ENCODE measurements around the gene ISL1. TPM values are rescaled to one million over a fixed set of nuclear protein-coding genes. Genes with fewer than 3 reads are reported as not detected.
A peak's percentile ranks its signal among the peaks of the same experiment; 100 is the strongest.

Gene ISL1
- total and polyA plus RNA-seq, 10 donors, result 0.04 to 0.27 (median 0.09) TPM; not detected in 7

DNA sequence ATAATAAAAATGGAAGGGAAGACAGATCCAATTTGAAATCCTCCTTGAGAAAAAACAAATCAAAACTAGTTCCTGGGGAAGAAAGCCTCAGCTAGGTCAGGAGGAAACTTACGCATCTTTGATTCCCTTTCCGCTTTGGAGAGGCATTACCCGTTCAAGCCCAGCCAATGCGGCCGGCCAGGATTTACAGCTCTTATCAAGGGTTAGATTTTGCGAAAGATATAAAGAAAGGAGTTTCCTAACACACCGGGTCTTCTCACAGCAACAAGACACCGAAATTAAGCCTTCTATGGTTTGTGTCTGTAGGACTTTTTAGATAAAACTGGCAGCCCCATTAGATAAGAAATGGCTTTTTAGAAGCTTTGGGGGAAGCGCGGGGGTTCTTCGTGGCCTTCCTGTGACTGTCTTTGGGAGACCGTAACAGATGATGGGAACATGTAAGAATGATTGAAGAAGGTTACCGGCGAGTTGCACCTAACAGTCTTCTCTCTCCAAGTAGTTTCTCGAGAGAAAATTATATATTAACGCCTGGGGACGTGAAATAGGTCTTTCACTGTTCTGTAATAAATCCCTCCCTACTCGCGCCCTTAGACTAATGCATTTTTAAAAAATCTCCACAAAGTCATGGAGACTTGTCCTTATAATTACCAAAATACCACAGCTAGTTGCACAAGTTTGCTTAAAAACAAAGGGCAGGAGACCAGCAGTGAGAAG, 1.3 kb upstream of the ISL1 start:
- H3K36me3 ChIP-seq, result no peaks in the 10 kb centered on the region
- intact Hi-C loops (cut with DNase I; ENCODE audit: low total_unique reads), result no loop called here
- H3K4me1 ChIP-seq, result peaks cover 3 to 39% (median 13%) of the 10 kb centered on the region in 6 donors
- peaks cover 0 to 100% (median 88%) of the 10 kb centered on the region in 7 donors for H3K27me3 ChIP-seq (replicated peaks in 1 of 7)
- TF ChIP-seq POLR2A (IDR thresholded peaks at IDR 0.05), result no peak
- no peak for TF ChIP-seq POLR2AphosphoS5 (IDR thresholded peaks at IDR 0.05)
- TF ChIP-seq, protein P1, sequence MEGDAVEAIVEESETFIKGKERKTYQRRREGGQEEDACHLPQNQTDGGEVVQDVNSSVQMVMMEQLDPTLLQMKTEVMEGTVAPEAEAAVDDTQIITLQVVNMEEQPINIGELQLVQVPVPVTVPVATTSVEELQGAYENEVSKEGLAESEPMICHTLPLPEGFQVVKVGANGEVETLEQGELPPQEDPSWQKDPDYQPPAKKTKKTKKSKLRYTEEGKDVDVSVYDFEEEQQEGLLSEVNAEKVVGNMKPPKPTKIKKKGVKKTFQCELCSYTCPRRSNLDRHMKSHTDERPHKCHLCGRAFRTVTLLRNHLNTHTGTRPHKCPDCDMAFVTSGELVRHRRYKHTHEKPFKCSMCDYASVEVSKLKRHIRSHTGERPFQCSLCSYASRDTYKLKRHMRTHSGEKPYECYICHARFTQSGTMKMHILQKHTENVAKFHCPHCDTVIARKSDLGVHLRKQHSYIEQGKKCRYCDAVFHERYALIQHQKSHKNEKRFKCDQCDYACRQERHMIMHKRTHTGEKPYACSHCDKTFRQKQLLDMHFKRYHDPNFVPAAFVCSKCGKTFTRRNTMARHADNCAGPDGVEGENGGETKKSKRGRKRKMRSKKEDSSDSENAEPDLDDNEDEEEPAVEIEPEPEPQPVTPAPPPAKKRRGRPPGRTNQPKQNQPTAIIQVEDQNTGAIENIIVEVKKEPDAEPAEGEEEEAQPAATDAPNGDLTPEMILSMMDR (IDR thresholded peaks at IDR 0.05 in 8 of 11, conservative IDR thresholded peaks at IDR 0.05 in 3 of 11), result no peak
- DNase-seq, result no peak
- 6 to 12% (median 6%) methylated on average over 19 of the region's 19 CpGs for WGBS, 5 donors
- peaks cover 0 to 12% (median 0%) of the 10 kb centered on the region in 8 donors for H3K9me3 ChIP-seq
- no peak overlapping the region for H3K27ac ChIP-seq
- H3K4me3 ChIP-seq, result peak overlapping the region in 3 of 8 donors; percentile 3 to 43 (median 29)

DNA sequence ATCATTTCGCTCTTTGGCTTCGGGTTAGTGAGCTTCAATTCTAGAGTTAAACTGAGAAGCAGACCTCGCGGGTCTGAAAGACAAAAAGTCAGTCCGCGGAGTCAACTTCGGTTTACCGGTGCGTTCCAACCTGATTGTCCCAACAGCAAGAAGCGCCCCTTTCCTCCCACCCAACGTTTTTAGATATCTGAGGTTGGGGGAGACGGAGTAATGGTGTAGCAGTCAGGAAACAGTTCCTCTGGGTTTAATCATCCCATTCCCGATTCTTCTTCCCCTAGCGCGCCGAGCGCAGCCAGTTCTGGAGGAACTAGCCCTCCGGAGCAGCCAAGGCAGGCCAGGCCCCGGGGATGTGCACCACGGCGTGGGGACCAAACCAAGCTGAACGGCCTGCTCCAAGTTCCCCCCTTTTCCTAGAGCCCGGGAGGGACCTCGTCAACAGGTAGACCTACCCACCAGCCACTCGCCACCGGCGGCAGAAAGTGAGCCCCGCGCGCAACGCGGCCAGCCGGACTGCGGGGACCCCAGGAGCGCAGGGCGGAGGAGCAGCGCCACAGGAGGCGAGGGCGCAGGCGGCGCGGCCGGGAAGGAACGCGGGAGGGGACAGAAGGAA, 622 bp upstream of the ISL1 start:
- Histone ChIP-seq H3K4me3 (peak overlapping the region in 7 of 8 donors; percentile 21 to 61 (median 28)), H3K27ac (no peak overlapping the region), H3K9me3 (peaks cover 0 to 8% (median 0%) of the 10 kb centered on the region in 8 donors), H3K27me3 (replicated peaks in 1 of 7) (peaks cover 0 to 100% (median 88%) of the 10 kb centered on the region in 7 donors), H3K4me1 (peaks cover 3 to 39% (median 13%) of the 10 kb centered on the region in 6 donors), H3K36me3 (no peaks in the 10 kb centered on the region)
- 3 to 22% (median 6%) methylated on average over 21 to 45 of the region's 45 CpGs for WGBS, 5 donors
- TF ChIP-seq POLR2AphosphoS5 (IDR thresholded peaks at IDR 0.05), result no peak
- TF ChIP-seq POLR2A (IDR thresholded peaks at IDR 0.05), result no peak
- TF ChIP-seq, protein P1 (IDR thresholded peaks at IDR 0.05 in 8 of 11, conservative IDR thresholded peaks at IDR 0.05 in 3 of 11), result no peak
- DNase-seq, result no peak
- intact Hi-C loops (cut with DNase I; ENCODE audit: low total_unique reads), result no loop called here

DNA sequence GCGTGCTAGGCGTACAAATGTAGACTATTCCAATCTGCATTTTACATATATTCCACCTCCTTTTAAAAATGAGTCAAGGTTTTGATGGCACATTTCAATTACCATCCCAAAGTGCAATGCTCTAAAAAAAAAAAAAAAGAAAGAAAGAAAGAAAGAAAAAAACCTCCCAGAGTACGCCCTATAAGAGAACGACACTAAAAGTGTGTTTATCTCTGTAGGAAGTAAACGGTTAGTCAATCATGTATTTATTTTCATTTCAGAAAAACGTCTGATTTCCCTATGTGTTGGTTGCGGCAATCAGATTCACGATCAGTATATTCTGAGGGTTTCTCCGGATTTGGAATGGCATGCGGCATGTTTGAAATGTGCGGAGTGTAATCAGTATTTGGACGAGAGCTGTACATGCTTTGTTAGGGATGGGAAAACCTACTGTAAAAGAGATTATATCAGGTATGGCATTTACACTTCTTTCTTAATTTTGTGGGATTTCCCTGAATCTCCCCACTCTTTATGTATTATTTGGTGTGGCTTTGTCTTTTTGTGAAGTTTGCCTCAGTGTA, 1.1 kb downstream of the ISL1 start:
- no peak for DNase-seq
- no peak for TF ChIP-seq POLR2A (IDR thresholded peaks at IDR 0.05)
- no peak for TF ChIP-seq POLR2AphosphoS5 (IDR thresholded peaks at IDR 0.05)
- TF ChIP-seq, protein P1 (IDR thresholded peaks at IDR 0.05 in 8 of 11, conservative IDR thresholded peaks at IDR 0.05 in 3 of 11), result no peak
- intact Hi-C loops (cut with DNase I; ENCODE audit: low total_unique reads), result no loop called here
- no peaks in the 10 kb centered on the region for H3K36me3 ChIP-seq
- peaks cover 0 to 100% (median 87%) of the 10 kb centered on the region in 7 donors for H3K27me3 ChIP-seq (replicated peaks in 1 of 7)
- H3K4me3 ChIP-seq, result no peak overlapping the region
- 13 to 16% (median 15%) methylated on average over 12 of the region's 12 CpGs for WGBS, 5 donors
- peaks cover 0 to 9% (median 0%) of the 10 kb centered on the region in 8 donors for H3K9me3 ChIP-seq
- H3K4me1 ChIP-seq, result peaks cover 0 to 28% (median 12%) of the 10 kb centered on the region in 6 donors
- H3K27ac ChIP-seq, result no peak overlapping the region

DNA sequence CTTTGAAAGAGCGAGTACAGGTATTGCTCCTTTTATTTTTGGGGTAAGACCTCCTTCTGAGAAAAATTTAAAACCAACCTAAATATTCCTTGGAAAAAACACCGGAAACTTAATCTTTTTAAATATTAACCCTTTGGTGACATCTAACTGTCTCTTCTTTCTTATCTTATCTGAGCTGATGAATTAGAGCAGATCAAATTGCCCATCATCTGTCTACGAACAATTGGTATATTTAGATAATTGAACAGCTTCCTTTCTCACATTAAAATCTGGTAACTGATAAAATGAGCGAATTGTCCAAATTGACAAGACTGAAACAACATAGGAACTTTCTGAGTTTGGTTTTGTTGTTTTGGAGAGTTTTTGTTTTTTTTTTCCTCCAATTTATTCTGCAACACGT, 2.0 kb downstream of the ISL1 start:
- Histone ChIP-seq H3K27ac (no peak overlapping the region), H3K4me1 (peaks cover 5 to 33% (median 12%) of the 10 kb centered on the region in 6 donors), H3K4me3 (no peak overlapping the region), H3K36me3 (no peaks in the 10 kb centered on the region), H3K27me3 (replicated peaks in 1 of 7) (peaks cover 0 to 100% (median 87%) of the 10 kb centered on the region in 7 donors), H3K9me3 (peaks cover 0 to 13% (median 0%) of the 10 kb centered on the region in 8 donors)
- WGBS, 5 donors, result 23 to 26% (median 24%) methylated on average over 5 of the region's 5 CpGs
- DNase-seq, result no peak
- TF ChIP-seq POLR2A (IDR thresholded peaks at IDR 0.05), result no peak
- TF ChIP-seq, protein P1 (IDR thresholded peaks at IDR 0.05 in 8 of 11, conservative IDR thresholded peaks at IDR 0.05 in 3 of 11), result no peak
- TF ChIP-seq POLR2AphosphoS5 (IDR thresholded peaks at IDR 0.05), result no peak
- intact Hi-C loops (cut with DNase I; ENCODE audit: low total_unique reads), result no loop called here

Measured in spleen (tissue), 11 donors.